ENCODE results near the gene PTPRT. TPM values are rescaled to one million over a fixed set of nuclear protein-coding genes. Genes with fewer than 3 reads are reported as not detected.

The PTPRT gene
- total and polyA plus RNA-seq, 10 of the 15 experiments (the other 5 are each of a cell fraction or from before 2014, with no cell fraction given): not detected

DNA sequence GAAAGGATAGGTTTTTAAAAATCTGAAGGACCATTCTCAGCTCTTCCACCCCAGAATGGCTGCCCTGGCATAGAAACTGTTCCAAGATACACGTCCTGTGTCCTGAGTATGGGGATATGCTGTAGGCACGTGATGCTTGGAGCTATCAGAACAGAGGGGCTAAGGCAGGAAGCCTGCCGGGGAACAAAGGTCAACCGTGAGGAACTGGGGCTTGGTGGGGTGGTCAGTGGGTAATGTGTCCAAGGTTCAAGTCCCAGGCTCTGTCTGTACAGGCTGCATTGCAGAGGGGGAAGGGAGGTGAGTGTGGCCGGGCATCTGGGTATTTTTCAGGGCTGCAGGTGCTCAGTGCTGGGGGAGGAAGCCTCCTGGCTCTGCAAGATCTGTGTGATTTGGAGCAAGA lies 1092.0 kb downstream of the PTPRT start (continued):
- no peak for TF ChIP-seq MXI1 (IDR thresholded peaks at IDR 0.05; ENCODE audit: low read depth, low read length)
- no peak for TF ChIP-seq DPF2 (IDR thresholded peaks at IDR 0.05)
- no peak for TF ChIP-seq ZSCAN29 (IDR thresholded peaks at IDR 0.05)

DNA sequence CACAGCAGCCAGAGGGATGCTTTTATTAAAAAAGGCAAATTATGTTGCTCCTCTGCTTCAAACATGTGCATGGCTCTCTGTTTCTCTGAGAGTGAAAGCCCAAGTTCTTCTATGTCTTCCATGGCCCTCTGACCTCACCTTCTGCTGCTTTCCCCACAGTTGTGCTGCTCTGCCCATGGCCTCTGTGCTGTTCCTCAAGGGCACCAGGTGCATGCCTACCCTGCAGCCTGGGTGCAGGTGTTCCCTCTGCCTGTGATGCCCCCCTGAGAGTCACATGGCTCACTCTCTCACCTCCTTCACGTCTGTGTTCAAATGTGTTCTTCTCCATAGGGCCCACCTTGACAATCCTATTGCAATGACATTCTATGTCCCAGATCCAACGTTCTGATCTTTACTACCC lies 1094.5 kb downstream of the PTPRT start:
- TF ChIP-seq IKZF1 (conservative IDR thresholded peaks at IDR 0.05) (no peak), RCOR1 (conservative IDR thresholded peaks at IDR 0.05; ENCODE audit: low read depth, low read length) (no peak), ZNF384 (IDR thresholded peaks at IDR 0.05; ENCODE audit: borderline replicate concordance, low read depth, low read length) (no peak)
- no peaks in the 10 kb centered on the region for H3K9me3 ChIP-seq (replicated peaks; ENCODE audit: control insufficient read depth, insufficient read depth, low read length)
- H3K36me3 ChIP-seq (ENCODE audit: control insufficient read depth in 2 of 2, insufficient read depth in 2 of 2, low read length in 1 of 2): no peaks in the 10 kb centered on the region
- ChIA-PET SMC1A (ENCODE audit: uncharacterized antibody, unreplicated experiment) (no interaction called here), CTCF (no interaction called here), POLR2A (no interaction called here), RAD21 (ENCODE audit: unreplicated experiment) (no interaction called here)
- no peak overlapping the region for H3K9ac ChIP-seq (ENCODE audit: control insufficient read depth, insufficient read depth, low read length)
- H3K79me2 ChIP-seq (ENCODE audit: control insufficient read depth, insufficient read depth, low read length): no peaks in the 10 kb centered on the region
- no peak overlapping the region for H3K27ac ChIP-seq (ENCODE audit: control insufficient read depth, insufficient read depth)
- 0% methylated on average over 2 of the region's 2 CpGs for whole genome bisulfite sequencing (ENCODE audit: insufficient coverage, insufficient replicate concordance, low lambda C conversion rate, missing lambda C conversion rate)
- no peaks in the 10 kb centered on the region for H3K4me1 ChIP-seq (ENCODE audit: control insufficient read depth, insufficient read depth, low read length)
- no peak overlapping the region for H2AFZ ChIP-seq (ENCODE audit: control insufficient read depth, low read depth, low read length)
- H4K20me1 ChIP-seq (ENCODE audit: control insufficient read depth, insufficient read depth): no peaks in the 10 kb centered on the region
- FAIRE-seq (no peak), ATAC-seq (no peak), DNase-seq (ENCODE audit: low read depth, low spot score) (no peak)
- intact Hi-C loops (cut with micrococcal nuclease; ENCODE audit: unreplicated experiment) (no loop called here), in situ Hi-C loops (cut with MboI) (no loop called here)
- BruUV-seq (replicated peaks): no TSS peak
- no peaks in the 10 kb centered on the region for H3K27me3 ChIP-seq (replicated peaks in 1 of 2; ENCODE audit: control insufficient read depth in 2 of 2, insufficient read depth in 2 of 2, low read length in 1 of 2)
- H3K4me3 ChIP-seq: no peak overlapping the region
- H3K4me2 ChIP-seq (ENCODE audit: control insufficient read depth, insufficient read depth): no peak overlapping the region
